GM21367 (cell line): ENCODE data around the gene ZNF333.
A peak's percentile ranks its signal among the peaks of the same experiment; 100 is the strongest.

Experiments used
- ATAC-seq: cut with Tn5 transposase; IDR thresholded peaks from one replicate; pipeline ENCODE4 v1.9.1; 2021; ENCODE audit not compliant: unreplicated experiment

Gene ZNF333

DNA sequence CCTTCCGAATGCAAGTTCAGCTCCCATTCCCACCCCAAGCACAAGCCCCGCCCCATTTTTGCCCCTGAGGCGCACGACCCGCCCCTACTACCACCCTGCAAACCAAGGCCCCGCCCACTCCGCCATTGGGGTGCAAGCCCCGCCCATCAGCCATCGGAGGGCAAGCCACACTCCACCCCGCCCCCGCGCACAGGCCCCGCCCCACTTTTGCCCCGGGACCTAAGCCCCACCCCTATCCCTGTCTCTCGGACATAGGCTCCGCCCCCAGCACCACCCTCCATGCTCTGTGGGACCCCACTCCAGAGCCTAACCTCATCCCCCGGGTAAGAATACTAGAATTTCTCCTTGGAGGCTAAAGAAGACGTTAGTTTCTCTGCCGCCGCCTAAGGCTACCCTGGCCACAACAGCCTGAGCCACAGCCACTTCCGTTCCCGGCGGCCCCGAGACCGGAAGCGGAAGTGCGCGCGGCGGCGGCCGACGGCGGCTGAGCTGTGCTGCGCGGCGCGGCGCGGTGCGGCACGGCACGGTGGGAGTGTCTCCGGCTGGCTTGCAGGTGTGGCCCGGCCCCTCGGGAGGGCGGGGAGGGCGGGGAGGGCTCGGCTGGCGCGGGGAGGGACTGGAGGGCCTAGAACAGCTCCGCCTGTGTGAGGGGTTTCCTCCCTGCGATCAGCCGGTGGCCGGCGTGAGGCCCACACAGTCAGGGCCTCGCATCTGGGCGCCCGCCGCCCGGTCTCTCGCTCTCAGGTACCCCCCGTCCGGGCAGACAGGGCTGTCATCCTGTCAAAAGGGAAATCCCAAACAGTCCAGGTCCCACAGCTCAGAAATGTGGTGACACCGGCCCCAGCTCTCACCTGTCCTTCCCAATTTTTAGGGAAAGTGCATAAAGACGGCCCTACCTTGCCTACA is at the start of gene ZNF333:
Gene ZNF333 (plus strand): TSS at position 451 of the 906 bp plus-strand sequence. CDS start 3,444 bp downstream, outside the sequence.
- ATAC-seq = peak; percentile 72

DNA sequence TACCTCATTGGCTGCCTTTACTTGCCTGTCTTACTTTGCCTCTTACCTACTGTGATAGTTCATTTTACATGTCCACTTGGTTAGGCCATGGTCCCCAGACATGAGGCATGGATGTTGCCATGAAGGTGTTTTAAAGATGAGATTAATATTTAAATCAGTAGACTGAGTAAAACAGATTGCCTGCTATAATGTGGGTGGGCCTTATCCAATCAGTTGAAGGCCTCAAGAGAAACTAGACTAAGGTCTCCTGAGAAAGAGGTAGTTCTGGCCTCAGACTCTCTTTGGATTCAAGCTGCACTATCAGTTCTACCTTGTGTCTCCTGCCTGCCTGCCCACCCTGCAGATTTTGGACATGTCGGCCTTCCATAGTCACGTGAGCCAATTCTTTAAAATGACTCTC is 41.3 kb upstream of the ZNF333 start:
- no peak for ATAC-seq

DNA sequence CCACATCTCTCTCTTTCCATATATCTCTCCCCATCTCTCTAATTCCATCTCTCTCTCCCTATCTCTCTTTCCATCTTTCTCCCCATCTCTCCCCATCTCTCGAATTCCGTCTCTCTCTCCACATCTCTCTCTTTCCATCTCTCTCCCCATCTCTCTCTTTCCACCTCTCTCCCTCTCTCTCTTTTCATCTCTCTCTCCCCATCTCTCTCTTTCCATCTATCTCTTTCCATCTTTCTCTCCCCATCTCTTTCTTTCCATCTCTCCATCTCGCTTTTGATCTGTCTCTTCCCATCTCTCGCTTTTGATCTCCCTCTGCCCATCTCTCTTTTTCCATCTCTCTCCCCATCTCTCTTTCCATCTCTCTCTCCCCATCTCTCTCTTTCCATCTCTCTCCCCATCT is 40.8 kb upstream of the ZNF333 start:
- ATAC-seq = no peak

DNA sequence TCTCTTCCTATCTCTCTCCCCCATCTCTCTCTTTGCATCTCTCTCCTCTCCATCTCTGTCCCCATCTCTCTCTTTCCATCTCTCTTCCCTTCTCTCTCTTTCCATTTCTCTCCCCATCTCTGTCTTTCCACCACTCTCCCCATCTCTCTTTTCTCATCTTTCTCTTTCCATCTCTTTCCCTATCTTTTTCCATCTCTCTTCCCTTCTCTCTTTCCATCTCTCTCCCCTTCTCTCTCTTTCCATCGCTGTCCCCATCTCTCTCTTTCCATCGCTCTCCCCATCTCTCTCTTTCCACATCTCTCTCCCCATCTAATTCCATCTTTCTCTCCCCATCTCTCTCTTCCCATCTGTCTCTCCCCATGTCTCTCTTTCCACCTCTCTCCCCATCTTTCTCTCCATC is 39.7 kb upstream of the ZNF333 start:
- ATAC-seq = no peak

DNA sequence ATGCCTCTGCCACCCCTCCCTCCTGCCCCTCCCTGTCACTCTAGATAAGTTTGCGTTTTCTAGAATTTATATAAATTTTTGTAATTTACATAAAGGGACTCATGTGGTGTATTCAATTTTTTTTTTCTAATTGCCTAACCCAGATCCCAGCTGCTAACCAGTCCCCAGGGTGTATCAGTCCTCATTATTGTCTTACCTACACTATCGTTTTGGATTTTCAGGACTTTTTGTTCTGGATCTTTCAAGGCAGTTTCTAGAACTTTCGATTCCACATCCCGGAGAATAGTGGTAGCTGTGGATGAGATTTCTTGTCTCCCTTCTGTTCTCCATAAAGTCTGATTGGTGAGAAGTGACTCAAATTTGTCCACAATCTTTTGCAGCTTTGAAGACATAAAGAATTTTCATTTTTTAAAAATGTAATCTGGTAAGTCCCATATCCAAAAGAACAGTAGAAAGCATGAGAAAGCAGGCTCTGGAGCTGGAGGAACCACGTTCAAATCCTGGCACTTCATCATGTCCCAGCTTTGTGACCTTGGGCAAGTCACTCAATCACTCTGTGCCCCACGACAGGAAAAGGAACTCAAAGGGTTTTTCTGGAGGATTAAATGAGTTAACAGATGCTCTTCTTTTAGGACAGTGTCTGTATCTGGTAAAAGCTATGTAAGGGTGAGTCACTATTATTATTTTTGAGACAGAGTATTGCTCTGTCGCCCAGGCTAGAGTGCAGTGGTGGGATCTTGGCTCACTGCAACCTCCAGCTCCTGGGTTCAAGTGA is 34.9 kb upstream of the ZNF333 start:
- no peak for ATAC-seq

DNA sequence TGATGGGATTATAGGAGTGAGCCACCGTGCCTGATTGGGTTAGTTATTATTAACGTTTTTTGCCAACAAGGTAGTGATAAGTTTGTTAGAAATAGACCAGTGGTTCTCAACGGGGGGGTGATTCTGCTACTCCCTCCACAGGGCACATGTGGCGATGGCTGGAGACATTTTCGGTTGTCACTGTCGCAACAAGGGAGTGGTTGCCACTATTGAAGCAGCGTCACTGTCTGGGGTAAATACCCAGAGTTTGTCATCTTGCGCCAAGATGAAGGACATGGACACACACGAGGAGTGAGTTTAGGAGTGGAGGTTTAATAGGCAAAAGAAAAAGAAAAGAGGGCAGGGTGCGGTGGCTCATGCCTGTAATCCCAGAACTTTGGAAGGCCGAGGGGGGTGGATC is 34.1 kb upstream of the ZNF333 start:
- no peak for ATAC-seq

DNA sequence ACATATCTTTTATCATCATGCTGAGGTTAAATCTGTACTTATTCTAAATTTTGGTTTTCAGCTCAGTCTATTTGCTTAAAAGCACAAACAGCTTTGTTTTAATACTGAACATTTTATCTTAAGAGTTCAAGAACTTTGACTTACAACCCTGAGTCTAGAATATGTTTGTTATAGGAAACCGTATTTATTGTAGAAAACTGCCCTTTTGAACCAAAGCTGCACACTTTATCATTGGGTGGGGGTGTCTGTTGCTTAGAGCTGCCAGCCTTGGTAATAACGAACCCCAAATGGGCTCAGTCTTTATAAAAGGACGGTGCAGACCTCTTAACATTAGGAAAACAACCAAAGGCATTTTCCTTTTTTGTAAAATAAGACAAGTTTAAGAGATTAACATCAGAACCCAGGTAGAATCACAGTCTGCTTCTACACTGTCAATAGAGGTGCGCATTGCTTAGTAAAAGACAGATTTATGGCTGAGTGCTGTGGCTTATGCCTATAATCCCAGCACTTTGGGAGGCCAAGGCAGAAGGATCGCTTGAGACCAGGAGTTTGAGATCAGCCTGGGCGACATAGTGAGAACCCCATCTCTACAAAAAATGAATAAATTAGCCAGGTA is 29.9 kb upstream of the ZNF333 start:
- ATAC-seq = no peak

DNA sequence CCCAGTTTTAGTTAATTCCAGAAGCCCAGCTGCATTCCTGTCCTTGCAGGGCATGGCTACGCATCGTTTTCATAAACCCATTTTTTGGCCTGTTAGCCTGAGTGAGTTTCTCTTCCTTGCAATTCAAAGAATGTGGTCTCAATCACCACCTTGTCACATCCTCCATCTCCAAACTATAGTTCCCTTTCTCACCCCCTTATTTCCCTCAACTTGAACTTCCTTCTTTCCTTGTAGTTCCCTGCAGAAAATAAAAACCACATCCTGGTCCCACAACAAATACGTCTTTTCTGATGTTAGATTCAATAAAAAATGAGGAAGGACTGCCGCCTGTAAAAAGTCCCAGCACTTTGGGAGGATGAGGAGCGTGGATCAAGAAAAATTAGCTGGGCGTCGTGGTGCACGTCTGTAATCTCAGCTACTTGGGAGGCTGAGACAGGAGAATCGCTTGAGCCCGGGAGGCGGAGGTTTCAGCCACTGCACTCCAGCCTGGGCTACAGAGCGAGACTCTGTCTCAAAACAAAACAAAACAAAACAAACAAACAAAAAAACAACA is 28.4 kb upstream of the ZNF333 start:
- no peak for ATAC-seq

DNA sequence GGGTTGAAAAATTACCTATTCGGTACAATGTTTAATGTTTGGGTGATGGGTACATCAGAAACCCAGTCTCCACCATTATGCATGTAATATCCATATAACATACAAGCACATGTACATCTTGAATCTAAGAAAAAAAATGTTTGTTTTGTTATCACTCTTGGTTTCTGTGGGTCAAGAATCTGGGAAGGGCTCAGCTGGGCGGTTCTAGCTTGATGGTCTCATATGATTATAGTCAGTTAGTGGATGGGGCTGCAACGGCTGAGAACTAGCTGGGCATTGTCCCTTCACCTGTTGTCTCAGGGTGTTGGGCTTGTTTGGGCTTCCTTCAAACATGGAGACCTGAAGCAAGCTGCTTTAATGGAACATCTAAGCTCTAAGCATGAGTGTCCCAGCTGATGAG is 19.9 kb upstream of the ZNF333 start:
- ATAC-seq = no peak

DNA sequence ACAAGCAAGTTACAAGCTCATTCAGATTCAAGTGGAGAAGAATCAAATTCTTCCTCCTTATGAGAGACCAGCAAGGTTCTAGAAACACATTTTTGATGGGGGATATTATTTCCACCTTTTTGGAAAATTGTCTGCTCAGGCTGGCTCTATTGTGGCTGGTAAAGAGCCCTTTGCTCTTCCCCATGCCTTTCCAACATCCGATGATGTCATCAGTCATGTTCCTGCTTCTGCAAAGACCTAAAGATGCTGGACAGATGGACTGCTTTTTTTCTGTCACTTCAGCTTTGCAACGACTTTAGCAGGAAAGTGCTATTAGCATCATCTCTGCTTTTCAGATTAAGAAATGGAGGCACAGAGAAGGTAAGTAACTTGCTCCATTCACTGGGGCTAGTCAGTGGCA is 19.4 kb upstream of the ZNF333 start:
- no peak for ATAC-seq

DNA sequence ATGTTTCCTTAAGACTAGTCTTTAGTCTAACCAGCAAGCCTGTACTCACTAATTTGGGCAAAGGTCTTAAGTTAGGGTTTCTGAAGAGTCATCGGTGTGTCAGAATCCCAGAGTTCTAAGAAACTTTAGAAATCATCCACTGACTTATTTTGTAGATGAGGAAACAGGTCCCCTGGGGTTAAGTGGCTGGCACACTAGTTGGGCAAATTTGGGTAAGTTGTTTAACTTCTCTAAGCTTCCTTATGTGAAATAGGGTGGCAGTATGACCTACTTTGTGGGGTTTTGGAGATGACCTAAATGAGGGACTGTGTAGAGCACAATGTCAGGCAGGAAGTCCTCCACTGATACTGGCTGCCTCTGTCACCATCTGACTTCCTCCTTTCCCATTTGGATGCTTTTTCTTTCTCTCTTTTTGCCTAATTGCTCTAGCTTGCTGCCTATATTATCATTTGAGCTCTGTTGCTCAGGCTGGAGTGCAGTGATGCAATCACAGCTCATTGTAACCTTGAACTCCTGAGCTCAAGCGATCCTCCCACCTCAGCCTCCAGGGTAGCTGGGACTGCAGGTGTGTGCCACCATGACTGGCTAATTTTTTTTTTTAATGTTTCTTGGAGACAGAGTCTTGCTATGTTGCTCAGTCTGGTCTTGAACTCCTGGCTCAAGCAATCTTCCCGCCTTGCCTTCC is 17.5 kb upstream of the ZNF333 start:
- ATAC-seq = no peak

DNA sequence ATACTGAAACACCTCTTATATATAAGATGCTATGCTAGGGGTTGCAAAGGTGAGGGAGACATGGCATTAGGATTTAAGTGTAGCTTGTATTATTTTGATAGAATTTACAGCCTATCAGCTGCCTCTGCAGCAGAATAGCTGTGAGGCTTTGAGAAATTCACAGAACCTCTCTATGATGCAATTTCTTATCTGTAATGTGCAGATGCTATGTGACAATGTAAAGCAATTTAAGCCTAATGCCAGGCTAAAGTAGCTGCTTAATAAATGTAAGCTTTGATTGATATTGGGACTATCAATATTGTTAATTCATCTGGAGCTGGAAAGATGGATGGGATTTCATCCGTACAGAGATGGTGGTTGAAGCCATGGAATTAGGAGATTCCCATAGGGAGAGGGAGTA is 16.8 kb upstream of the ZNF333 start:
- ATAC-seq = no peak

DNA sequence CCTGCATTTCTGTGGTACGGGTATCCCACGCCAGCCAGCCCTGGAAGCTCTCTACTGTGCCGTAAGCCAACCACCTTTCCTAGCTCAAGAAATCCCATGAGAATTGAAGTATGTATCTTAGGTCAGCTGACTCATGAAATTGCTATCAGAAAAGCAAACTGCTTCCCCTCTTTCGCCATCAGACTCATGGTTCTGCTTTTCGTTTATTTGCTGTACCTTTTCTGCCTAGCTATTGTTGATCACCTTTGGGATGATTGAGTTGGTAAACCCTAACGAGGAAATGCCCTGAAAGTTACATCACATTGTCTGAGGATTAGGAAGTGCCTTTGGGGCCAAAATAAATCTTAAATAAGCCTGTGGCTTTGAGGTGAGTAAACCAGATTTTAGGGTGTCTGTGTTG is 15.1 kb upstream of the ZNF333 start, which contains the start of gene ADGRE3:
Gene ADGRE3 (minus strand): TSS at position 81 of the 400 bp plus-strand sequence. CDS start 74 bp downstream, at position 7.
- ATAC-seq = no peak

DNA sequence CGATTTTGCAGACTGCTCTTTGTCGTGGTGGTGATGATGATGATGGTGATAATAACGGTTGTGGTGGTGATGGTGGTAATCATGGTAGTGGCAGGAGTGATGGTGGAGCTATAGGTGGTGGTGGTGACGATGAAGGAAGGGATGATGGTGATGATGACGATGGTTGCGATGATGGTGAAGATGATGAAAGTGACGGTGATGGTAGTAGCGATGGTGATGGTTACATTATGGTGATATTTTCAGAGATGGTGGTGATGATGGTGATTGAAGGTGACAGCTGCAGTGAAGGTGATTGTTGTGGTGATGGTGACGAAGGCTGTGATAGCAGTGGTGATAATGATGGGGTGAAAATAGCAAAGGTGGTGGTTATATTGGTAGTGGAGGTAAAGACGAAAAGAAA is 13.1 kb upstream of the ZNF333 start:
- ATAC-seq = no peak

DNA sequence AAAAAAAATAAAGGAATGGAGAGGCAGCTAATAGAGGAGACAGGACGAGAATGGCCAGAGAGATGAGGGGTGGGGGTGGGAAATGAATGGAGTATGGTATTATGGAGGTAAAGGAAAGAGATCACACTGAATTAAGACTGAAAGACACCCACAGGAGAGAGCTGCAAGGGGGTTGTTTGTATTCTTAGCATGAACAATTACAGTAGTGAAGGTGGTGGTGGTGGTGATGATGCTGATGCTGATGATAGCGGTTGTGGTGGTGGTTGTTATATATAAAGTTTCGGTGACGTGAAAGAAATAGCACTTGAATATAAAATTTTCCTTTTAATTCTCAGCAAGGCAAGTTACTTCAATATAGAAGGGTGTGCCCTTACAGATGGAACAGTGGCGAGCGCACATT is 12.4 kb upstream of the ZNF333 start:
- no peak for ATAC-seq

DNA sequence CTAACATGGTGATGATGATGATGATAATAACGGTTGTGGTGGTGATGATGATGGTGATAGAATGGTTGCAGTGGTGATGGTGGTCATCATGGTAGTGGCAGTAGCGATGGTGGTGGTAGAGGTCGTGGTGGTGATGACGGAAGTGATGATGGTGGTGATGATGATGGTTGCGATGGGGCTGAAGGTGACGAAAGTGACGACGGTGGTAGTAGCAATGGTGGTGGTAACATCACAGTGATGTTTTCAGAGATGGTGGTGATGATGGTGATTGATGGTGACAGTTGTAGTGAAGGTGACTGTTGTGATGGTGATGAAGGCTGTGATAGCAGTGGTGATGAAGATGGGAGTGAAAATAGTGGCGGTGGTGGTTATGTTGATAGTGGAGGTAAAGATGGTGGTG is 11.6 kb upstream of the ZNF333 start:
- ATAC-seq = no peak

DNA sequence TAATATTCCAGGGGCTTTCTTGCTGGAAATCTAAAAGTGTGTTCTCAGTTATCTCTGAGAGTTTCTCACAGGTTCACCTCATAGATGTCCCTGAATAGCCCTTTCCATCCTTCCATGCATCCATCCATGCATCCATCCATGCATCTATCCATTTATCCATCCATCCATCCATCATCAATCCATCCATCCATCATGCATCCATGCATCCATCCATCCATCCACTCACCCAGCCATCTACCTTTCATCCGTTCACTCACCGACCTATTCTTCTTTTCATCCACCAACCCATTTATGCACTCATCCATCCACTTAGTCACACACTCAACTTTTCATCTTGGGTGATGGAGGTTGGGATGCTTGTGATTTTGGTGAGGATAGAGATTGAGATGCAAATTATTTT is 7.8 kb upstream of the ZNF333 start:
- ATAC-seq = no peak

DNA sequence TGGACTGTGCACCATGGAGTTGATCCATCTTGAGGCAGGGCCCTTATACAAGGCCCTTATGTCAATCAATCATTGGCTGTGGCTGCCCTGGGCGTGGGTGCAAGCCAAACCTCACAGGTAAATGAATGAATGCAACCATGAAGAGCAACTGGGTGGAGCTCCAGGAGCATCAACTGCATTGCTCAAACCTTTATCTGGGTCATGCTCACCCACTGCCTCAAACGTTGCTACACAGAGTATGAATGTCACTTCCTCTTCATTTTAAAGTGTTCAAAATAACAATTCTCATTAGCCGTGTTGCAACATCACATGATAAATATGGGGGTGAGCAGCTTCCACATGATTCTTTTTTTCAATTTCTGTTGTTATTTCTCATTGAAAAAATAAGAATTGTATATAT is 6.4 kb upstream of the ZNF333 start:
- no peak for ATAC-seq

DNA sequence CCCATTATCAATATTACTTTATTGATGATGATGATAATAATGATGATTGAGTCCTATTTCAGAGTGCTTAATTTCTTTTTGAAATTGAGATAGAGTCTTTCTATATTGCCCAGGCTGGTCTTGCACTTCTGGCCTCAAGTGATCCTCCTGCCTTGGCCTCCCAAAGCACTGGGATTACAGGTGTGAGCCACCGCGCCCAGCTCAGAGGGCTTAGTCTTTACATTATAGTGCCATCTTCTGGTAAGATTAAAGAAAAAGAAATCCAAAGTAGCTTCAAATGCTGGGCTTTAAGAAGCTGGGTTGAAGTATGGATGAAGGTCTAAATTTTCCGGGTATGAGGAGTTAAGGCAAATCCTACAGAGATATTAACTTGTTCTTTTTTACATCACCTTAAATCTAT is 3.4 kb upstream of the ZNF333 start:
- ATAC-seq = no peak

DNA sequence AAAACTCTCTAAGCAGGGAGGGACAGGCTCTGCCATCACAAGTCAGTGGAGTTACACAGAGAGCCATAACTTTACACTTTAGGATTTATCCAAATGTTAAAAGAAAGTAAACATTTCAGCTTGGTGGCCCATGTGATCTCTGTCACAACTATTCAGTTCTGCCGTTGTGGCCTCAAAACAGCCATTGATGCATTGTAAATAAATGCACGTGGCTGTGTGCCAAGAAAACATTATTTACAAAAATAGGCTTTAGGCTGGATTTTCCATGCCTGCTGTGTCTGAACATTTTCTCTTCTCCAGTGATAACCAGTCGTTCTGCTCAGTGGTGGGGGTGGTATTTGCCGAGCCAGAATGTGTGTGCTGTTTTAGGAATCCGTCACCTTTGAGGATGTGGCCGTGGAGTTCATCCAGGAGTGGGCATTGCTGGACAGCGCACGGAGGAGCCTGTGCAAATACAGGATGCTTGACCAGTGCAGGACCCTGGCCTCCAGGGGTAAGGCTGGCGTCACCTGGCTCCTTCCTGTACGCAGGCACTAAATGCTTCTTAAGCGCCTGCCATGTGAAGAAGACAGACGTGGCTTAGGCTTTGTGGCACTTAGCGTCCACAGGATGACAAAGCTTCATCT is 4.9 kb downstream of the ZNF333 start:
- no peak for ATAC-seq
